Hepatocyte (in vitro differentiated cells): Measurements from ENCODE around the gene FARP2. TPM values are rescaled to one million over a fixed set of nuclear protein-coding genes. Genes with fewer than 3 reads are reported as not detected.

Source experiments
- DNase-seq: peaks from one replicate; pipeline ENCODE4 v3.0.0-alpha.2; 2016; ENCODE audit warnings: low spot score
- H2AFZ ChIP-seq: fragments of 200-600 bp; sonication (generic); 2 replicates; pipeline ENCODE4 v1.6.0; 2016; ENCODE audit warnings: antibody characterized with exemption, mild to moderate bottlenecking
- H3K27ac ChIP-seq: fragments of 200-600 bp; sonication (generic); 2 replicates; pipeline ENCODE4 v1.5.1; 2016; ENCODE audit warnings: mild to moderate bottlenecking
- H3K27me3 ChIP-seq: fragments of 200-600 bp; sonication (generic); 2 replicates; pipeline ENCODE4 v1.6.1; 2016
- H3K36me3 ChIP-seq: fragments of 200-600 bp; sonication (generic); replicated peaks from 2 replicates; pipeline ENCODE4 v1.5.1; 2016; ENCODE audit warnings: low read depth; ENCODE audit not compliant: insufficient read depth
- H3K4me1 ChIP-seq: fragments of 200-600 bp; sonication (generic); 2 replicates; pipeline ENCODE4 v1.5.1; 2016; ENCODE audit warnings: mild to moderate bottlenecking, moderate library complexity; ENCODE audit not compliant: insufficient read depth
- H3K4me2 ChIP-seq: fragments of 200-600 bp; sonication (generic); 2 replicates; pipeline ENCODE4 v1.6.0; 2016
- H3K4me3 ChIP-seq: fragments of 200-600 bp; sonication (generic); 2 replicates; pipeline ENCODE4 v1.5.1; 2016; ENCODE audit warnings: mild to moderate bottlenecking
- H3K79me2 ChIP-seq: fragments of 200-600 bp; sonication (generic); 2 replicates; pipeline ENCODE4 v1.6.0; 2017; ENCODE audit warnings: mild to moderate bottlenecking
- H3K9me2 ChIP-seq: fragments of 200-600 bp; sonication (generic); replicated peaks from 2 replicates; pipeline ENCODE4 v1.6.0; 2017; ENCODE audit warnings: mild to moderate bottlenecking; ENCODE audit not compliant: insufficient read depth
- H3K9me3 ChIP-seq: fragments of 200-600 bp; sonication (generic); 2 replicates; pipeline ENCODE4 v1.5.1; 2016; ENCODE audit warnings: low read depth, mild to moderate bottlenecking
- H4K20me1 ChIP-seq: fragments of 200-600 bp; sonication (generic); 2 replicates; pipeline ENCODE4 v1.6.0; 2016; ENCODE audit warnings: mild to moderate bottlenecking; ENCODE audit not compliant: insufficient read depth, poor library complexity, severe bottlenecking
- CTCF ChIP-seq: fragments of 200-600 bp; sonication (generic); IDR thresholded peaks from 2 replicates; pipeline ENCODE4 v1.5.1; 2016; ENCODE audit warnings: antibody characterized with exemption, mild to moderate bottlenecking; ENCODE audit not compliant: poor library complexity
- EZH2 ChIP-seq: fragments of 200-600 bp; sonication (generic); IDR thresholded peaks from 2 replicates; pipeline ENCODE4 v1.6.1; 2016; ENCODE audit warnings: antibody characterized with exemption, mild to moderate bottlenecking, borderline replicate concordance
- EZH2phosphoT487 ChIP-seq: fragments of 200-600 bp; sonication (generic); IDR thresholded peaks from one replicate; pipeline ENCODE4 v1.6.1; 2018; ENCODE audit warnings: antibody characterized with exemption, mild to moderate bottlenecking, low read depth, moderate library complexity; ENCODE audit not compliant: unreplicated experiment, severe bottlenecking
- WGBS: methylation state at CpG from one replicate; pipeline ENCODE4 v1.1.6; 2016; ENCODE audit warnings: low lambda C conversion rate; ENCODE audit errors: missing lambda C conversion rate; 5-methylcytosine and 5-hydroxymethylcytosine counted together
- polyA plus RNA-seq: library from polyadenylated mRNA; unstranded; fragments of >200 nt; fragmentation: Nextera tagmentation; extraction: Ambion mirVana; gene quantifications from 2 replicates; pipeline ENCODE4 v1.2.1, GENCODE V29; 2016
- total RNA-seq: library from RNA; depleted of rRNA; stranded (reverse); fragments of >200 nt; gene quantifications from 2 replicates; pipeline ENCODE4 v1.2.3, GENCODE V29; 2014

FARP2 gene
- total and polyA plus RNA-seq, 2 experiments from 2014 or later: 29.1 to 29.6 TPM

- H3K4me3 ChIP-seq: no peak overlapping the region
- H4K20me1 ChIP-seq: no peaks in the 10 kb centered on the region
- no peaks in the 10 kb centered on the region for H3K4me1 ChIP-seq
- no peak overlapping the region for H3K27ac ChIP-seq
- no peaks in the 10 kb centered on the region for H3K9me2 ChIP-seq
- no peak overlapping the region for H3K4me2 ChIP-seq
- H3K27me3 ChIP-seq: no peaks in the 10 kb centered on the region
- no peaks in the 10 kb centered on the region for H3K9me3 ChIP-seq
- no peak for TF ChIP-seq CTCF
- no peak for TF ChIP-seq EZH2
- TF ChIP-seq EZH2phosphoT487: no peak
- no peaks in the 10 kb centered on the region for H3K79me2 ChIP-seq
- no peak overlapping the region for H2AFZ ChIP-seq
- WGBS: 98% methylated on average over 2 of the region's 2 CpGs
- no peak for DNase-seq
- H3K36me3 ChIP-seq: peaks cover 3% of the 10 kb centered on the region
Observed at GRCh38 chr2:241437179-241437578, 81.1 kb downstream of the FARP2 start.

- no peak for TF ChIP-seq CTCF
- no peak for TF ChIP-seq EZH2
- no peak for TF ChIP-seq EZH2phosphoT487
- Histone ChIP-seq H3K27me3 (no peaks in the 10 kb centered on the region), H3K9me3 (no peaks in the 10 kb centered on the region), H3K9me2 (no peaks in the 10 kb centered on the region), H2AFZ (no peak overlapping the region), H3K27ac (no peak overlapping the region), H3K36me3 (no peaks in the 10 kb centered on the region), H3K4me2 (no peak overlapping the region), H3K4me3 (no peak overlapping the region), H3K4me1 (no peaks in the 10 kb centered on the region), H4K20me1 (no peaks in the 10 kb centered on the region), H3K79me2 (no peaks in the 10 kb centered on the region)
- DNase-seq: no peak
- 94% methylated on average over 14 of the region's 14 CpGs for WGBS
Observed at GRCh38 chr2:241441492-241441891, 85.4 kb downstream of the FARP2 start.

- DNase-seq: no peak
- no peaks in the 10 kb centered on the region for H3K36me3 ChIP-seq
- H2AFZ ChIP-seq: no peak overlapping the region
- H3K4me1 ChIP-seq: no peaks in the 10 kb centered on the region
- no peaks in the 10 kb centered on the region for H3K27me3 ChIP-seq
- H3K4me2 ChIP-seq: no peak overlapping the region
- H3K27ac ChIP-seq: no peak overlapping the region
- no peaks in the 10 kb centered on the region for H3K9me2 ChIP-seq
- H3K4me3 ChIP-seq: no peak overlapping the region
- H3K79me2 ChIP-seq: no peaks in the 10 kb centered on the region
- no peaks in the 10 kb centered on the region for H3K9me3 ChIP-seq
- no peak for TF ChIP-seq CTCF
- no peak for TF ChIP-seq EZH2
- TF ChIP-seq EZH2phosphoT487: no peak
- WGBS: 87% methylated on average over 6 of the region's 6 CpGs
- no peaks in the 10 kb centered on the region for H4K20me1 ChIP-seq
Observed at GRCh38 chr2:241443486-241444223, 87.6 kb downstream of the FARP2 start.
